K562 (cell line): ENCODE measurements around the gene COQ8A. TPM values are rescaled to one million over a fixed set of nuclear protein-coding genes. Genes with fewer than 3 reads are reported as not detected.

Experiments
- polyA plus RNA-seq, 8 experiments: library from polyadenylated mRNA; depleted of rRNA in 4 of 8; stranded (reverse) in 5 of 8; unstranded in 3 of 8; fragments of >200 nt; fragmentation: Nextera tagmentation in 2 of 8; fragmentation: Illumina TruSeq in 1 of 8; extraction: Ambion mirVana in 2 of 8; extraction: Trizol in 1 of 8; gene quantifications; 2 replicates each; pipeline versions ENCODE4 v1.2.1 to v1.2.3, GENCODE V29; 2011 to 2014; ENCODE audit warnings: inconsistent platforms in 1 of 8, missing spikeins in 1 of 8
- total RNA-seq, 7 experiments: library from RNA; depleted of rRNA in 6 of 7; stranded (reverse); fragments of >200 nt in 6 of 7; fragmentation: Illumina TruSeq in 2 of 7; extraction: Trizol in 2 of 7; gene quantifications; 2 replicates each; pipeline versions ENCODE4 v1.2.1 to v1.2.3, GENCODE V29; 2011 to 2021; ENCODE audit warnings: low replicate concordance in 1 of 7
- TF ChIP-seq, protein P1 (sequence below): fragments of 200-800 bp; sonication (Bioruptor generic); IDR thresholded peaks from 2 replicates; pipeline ENCODE4 v1.6.1; 2016; ENCODE audit warnings: missing genetic modification characterization, missing compliant biosample characterization
- TF ChIP-seq, protein P2 (sequence below): fragments of 450-650 bp; formaldehyde crosslinking; IDR thresholded peaks from 2 replicates; pipeline ENCODE4 v1.4.0; 2022; ENCODE audit warnings: missing genetic modification characterization

COQ8A gene
- total and polyA plus RNA-seq, 9 of the 15 experiments (the other 6 are each of a cell fraction or from before 2014, with no cell fraction given) = 2.6 to 54.3 (median 32.4) TPM

DNA sequence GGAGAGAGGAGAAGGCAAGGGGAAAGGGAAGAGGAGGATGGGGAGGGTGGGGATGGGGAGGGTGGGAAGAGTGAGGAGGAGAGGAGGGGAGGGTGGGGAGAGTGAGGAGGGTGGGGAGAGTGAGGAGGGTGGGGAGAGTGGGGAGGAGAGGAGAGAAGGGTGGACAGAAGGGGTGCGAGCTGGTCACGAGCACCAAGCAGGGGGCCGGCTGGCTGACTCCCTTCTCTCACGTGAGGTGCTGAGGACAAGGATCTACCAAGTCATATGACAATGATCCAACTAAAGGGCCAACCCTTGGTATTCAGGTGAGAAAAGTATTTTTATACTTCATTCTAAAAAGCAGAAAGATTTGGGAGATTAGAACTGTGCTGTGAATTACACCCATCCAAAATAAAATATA is 51.8 kb downstream of the COQ8A start (continued):
- TF ChIP-seq, protein P1, sequence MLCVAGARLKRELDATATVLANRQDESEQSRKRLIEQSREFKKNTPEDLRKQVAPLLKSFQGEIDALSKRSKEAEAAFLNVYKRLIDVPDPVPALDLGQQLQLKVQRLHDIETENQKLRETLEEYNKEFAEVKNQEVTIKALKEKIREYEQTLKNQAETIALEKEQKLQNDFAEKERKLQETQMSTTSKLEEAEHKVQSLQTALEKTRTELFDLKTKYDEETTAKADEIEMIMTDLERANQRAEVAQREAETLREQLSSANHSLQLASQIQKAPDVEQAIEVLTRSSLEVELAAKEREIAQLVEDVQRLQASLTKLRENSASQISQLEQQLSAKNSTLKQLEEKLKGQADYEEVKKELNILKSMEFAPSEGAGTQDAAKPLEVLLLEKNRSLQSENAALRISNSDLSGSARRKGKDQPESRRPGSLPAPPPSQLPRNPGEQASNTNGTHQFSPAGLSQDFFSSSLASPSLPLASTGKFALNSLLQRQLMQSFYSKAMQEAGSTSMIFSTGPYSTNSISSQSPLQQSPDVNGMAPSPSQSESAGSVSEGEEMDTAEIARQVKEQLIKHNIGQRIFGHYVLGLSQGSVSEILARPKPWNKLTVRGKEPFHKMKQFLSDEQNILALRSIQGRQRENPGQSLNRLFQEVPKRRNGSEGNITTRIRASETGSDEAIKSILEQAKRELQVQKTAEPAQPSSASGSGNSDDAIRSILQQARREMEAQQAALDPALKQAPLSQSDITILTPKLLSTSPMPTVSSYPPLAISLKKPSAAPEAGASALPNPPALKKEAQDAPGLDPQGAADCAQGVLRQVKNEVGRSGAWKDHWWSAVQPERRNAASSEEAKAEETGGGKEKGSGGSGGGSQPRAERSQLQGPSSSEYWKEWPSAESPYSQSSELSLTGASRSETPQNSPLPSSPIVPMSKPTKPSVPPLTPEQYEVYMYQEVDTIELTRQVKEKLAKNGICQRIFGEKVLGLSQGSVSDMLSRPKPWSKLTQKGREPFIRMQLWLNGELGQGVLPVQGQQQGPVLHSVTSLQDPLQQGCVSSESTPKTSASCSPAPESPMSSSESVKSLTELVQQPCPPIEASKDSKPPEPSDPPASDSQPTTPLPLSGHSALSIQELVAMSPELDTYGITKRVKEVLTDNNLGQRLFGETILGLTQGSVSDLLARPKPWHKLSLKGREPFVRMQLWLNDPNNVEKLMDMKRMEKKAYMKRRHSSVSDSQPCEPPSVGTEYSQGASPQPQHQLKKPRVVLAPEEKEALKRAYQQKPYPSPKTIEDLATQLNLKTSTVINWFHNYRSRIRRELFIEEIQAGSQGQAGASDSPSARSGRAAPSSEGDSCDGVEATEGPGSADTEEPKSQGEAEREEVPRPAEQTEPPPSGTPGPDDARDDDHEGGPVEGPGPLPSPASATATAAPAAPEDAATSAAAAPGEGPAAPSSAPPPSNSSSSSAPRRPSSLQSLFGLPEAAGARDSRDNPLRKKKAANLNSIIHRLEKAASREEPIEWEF (CRISPR knock-in tag) = no peak
- TF ChIP-seq, protein P2, sequence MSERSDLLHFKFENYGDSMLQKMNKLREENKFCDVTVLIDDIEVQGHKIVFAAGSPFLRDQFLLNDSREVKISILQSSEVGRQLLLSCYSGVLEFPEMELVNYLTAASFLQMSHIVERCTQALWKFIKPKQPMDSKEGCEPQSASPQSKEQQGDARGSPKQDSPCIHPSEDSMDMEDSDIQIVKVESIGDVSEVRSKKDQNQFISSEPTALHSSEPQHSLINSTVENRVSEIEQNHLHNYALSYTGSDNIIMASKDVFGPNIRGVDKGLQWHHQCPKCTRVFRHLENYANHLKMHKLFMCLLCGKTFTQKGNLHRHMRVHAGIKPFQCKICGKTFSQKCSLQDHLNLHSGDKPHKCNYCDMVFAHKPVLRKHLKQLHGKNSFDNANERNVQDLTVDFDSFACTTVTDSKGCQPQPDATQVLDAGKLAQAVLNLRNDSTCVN (CRISPR knock-in tag) = no peak
- TF ChIP-seq, all 486 proteins: peak for 0
